Measurements from ENCODE around the gene CD300LG. TPM values are rescaled to one million over a fixed set of nuclear protein-coding genes. Genes with fewer than 3 reads are reported as not detected.

CD300LG gene
- polyA plus RNA-seq, 4 donors = 0.30 to 2.0 (median 0.81) TPM; not detected in 1

DNA sequence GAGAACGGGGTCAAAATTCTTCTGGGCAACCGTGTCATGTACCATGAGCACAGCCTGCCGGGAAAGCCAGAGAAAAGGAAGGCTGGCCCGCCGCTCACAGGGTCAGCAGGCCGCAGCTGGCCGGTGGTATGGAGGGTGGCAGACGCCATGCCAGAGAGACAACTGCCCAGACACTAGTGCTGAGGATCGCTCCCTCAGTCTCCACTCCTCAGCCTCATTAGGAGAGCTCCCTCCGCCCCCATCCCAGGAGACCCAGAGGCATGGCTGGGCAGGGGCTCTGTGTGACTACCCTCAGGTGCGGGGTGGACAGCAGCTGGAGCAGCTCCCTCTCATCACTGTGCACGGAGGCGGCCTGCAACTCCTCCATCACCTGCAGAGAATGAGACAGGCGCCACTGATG, 17.2 kb upstream of the CD300LG start:
- no peaks in the 10 kb centered on the region for H3K9me3 ChIP-seq (ENCODE audit: control insufficient read depth in 2 of 2, insufficient read depth in 1 of 2, low read depth in 1 of 2, low read length in 1 of 2)
- no peak overlapping the region for H3K4me3 ChIP-seq (ENCODE audit: low read depth in 1 of 3, low read length in 3 of 3)
- H3K36me3 ChIP-seq (ENCODE audit: control insufficient read depth in 3 of 3, insufficient read depth in 2 of 3, low read depth in 1 of 3, low read length in 3 of 3) = peaks cover 0 to 12% (median 0%) of the 10 kb centered on the region in 3 donors
- H3K4me1 ChIP-seq (ENCODE audit: control insufficient read depth in 3 of 3, insufficient read depth in 2 of 3, low read depth in 1 of 3, low read length in 2 of 3) = peaks cover 0 to 11% (median 3%) of the 10 kb centered on the region in 3 donors
- FAIRE-seq (no peak), DNase-seq (no peak)
- WGBS, 3 donors = 94 to 96% (median 96%) methylated on average over 12 to 14 of the region's 14 CpGs
- H3K27ac ChIP-seq (ENCODE audit: low read depth in 1 of 3, low read length in 2 of 3) = no peak overlapping the region
- H3K27me3 ChIP-seq (ENCODE audit: control insufficient read depth in 3 of 3, insufficient read depth in 3 of 3, low read length in 3 of 3) = peaks cover 0 to 19% (median 0%) of the 10 kb centered on the region in 3 donors

DNA sequence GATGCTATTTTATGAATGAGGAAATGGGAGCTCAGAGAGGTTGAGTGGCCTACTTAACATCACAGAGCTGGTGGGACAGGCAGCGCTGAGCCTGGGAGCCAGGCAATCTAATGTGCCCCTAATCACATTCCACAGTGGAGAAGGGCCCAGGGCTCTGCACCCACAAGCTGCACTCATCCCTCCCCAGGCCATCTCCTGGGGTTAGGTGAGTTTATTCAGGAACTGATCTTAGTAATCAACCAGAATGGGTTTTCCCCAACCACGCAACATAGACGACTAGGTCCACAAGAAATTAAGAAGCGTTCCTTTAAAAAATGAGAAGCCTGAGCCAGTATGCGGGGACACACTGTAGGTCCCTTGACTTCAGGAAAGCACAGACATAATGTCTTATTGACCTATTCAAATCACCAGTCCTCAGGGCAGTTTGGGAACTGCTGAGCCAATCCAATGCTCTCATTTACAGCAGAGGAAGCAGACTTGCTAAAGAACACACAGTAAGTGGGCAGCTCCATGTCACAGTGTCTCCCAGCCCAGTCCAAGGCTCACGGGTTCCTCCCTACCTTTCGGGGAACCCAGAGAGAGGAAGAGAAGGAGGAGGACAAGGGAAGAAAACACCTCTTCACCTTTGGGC, 16.4 kb upstream of the CD300LG start:
- DNase-seq (no peak), FAIRE-seq (no peak)
- no peak overlapping the region for H3K4me3 ChIP-seq (ENCODE audit: low read depth in 1 of 3, low read length in 3 of 3)
- H3K36me3 ChIP-seq (ENCODE audit: control insufficient read depth in 3 of 3, insufficient read depth in 2 of 3, low read depth in 1 of 3, low read length in 3 of 3) = peaks cover 0 to 7% (median 0%) of the 10 kb centered on the region in 3 donors
- H3K4me1 ChIP-seq (ENCODE audit: control insufficient read depth in 3 of 3, insufficient read depth in 2 of 3, low read depth in 1 of 3, low read length in 2 of 3) = peaks cover 0 to 11% (median 3%) of the 10 kb centered on the region in 3 donors
- peaks cover 0 to 19% (median 0%) of the 10 kb centered on the region in 3 donors for H3K27me3 ChIP-seq (ENCODE audit: control insufficient read depth in 3 of 3, insufficient read depth in 3 of 3, low read length in 3 of 3)
- no peak overlapping the region for H3K27ac ChIP-seq (ENCODE audit: low read depth in 1 of 3, low read length in 2 of 3)
- 82 to 92% (median 84%) methylated on average over 7 of the region's 7 CpGs for WGBS, 3 donors
- no peaks in the 10 kb centered on the region for H3K9me3 ChIP-seq (ENCODE audit: control insufficient read depth in 2 of 2, insufficient read depth in 1 of 2, low read depth in 1 of 2, low read length in 1 of 2)

- peaks cover 0 to 11% (median 3%) of the 10 kb centered on the region in 3 donors for H3K4me1 ChIP-seq (ENCODE audit: control insufficient read depth in 3 of 3, insufficient read depth in 2 of 3, low read depth in 1 of 3, low read length in 2 of 3)
- no peak for DNase-seq
- H3K9me3 ChIP-seq (ENCODE audit: control insufficient read depth in 2 of 2, insufficient read depth in 1 of 2, low read depth in 1 of 2, low read length in 1 of 2) = no peaks in the 10 kb centered on the region
- H3K4me3 ChIP-seq (ENCODE audit: low read depth in 1 of 3, low read length in 3 of 3) = no peak overlapping the region
- peaks cover 0 to 5% (median 0%) of the 10 kb centered on the region in 3 donors for H3K36me3 ChIP-seq (ENCODE audit: control insufficient read depth in 3 of 3, insufficient read depth in 2 of 3, low read depth in 1 of 3, low read length in 3 of 3)
- WGBS, 3 donors = 87 to 90% (median 88%) methylated on average over 8 of the region's 8 CpGs
- H3K27ac ChIP-seq (ENCODE audit: low read depth in 1 of 3, low read length in 2 of 3) = no peak overlapping the region
- peaks cover 0 to 19% (median 0%) of the 10 kb centered on the region in 3 donors for H3K27me3 ChIP-seq (ENCODE audit: control insufficient read depth in 3 of 3, insufficient read depth in 3 of 3, low read length in 3 of 3)
- FAIRE-seq = no peak
Observed at GRCh38 chr17:43831633-43832032, 15.3 kb upstream of the CD300LG start.

GRCh38 chr17:43832168-43832975, 14.6 kb upstream of the CD300LG start:
- Histone ChIP-seq H3K27ac (ENCODE audit: low read depth in 1 of 3, low read length in 2 of 3) (no peak overlapping the region), H3K36me3 (ENCODE audit: control insufficient read depth in 3 of 3, insufficient read depth in 2 of 3, low read depth in 1 of 3, low read length in 3 of 3) (peaks cover 0 to 5% (median 0%) of the 10 kb centered on the region in 3 donors), H3K4me3 (ENCODE audit: low read depth in 1 of 3, low read length in 3 of 3) (peak overlapping the region; percentile 30 to 55 (median 43)), H3K9me3 (ENCODE audit: control insufficient read depth in 2 of 2, insufficient read depth in 1 of 2, low read depth in 1 of 2, low read length in 1 of 2) (no peaks in the 10 kb centered on the region), H3K4me1 (ENCODE audit: control insufficient read depth in 3 of 3, insufficient read depth in 2 of 3, low read depth in 1 of 3, low read length in 2 of 3) (peaks cover 0 to 11% (median 3%) of the 10 kb centered on the region in 3 donors), H3K27me3 (ENCODE audit: control insufficient read depth in 3 of 3, insufficient read depth in 3 of 3, low read length in 3 of 3) (peaks cover 0 to 19% (median 0%) of the 10 kb centered on the region in 3 donors)
- WGBS, 3 donors = 10 to 16% (median 11%) methylated on average over 28 to 51 of the region's 51 CpGs
- DNase-seq = peak; percentile 43 to 64
- no peak for FAIRE-seq

GRCh38 chr17:43832976-43833829, 13.8 kb upstream of the CD300LG start, which contains the start of gene MPP3:
MPP3 (minus strand) TSS chr17:43833146; CDS start chr17:43831906, 1,240 bp downstream.
- Histone ChIP-seq H3K4me3 (ENCODE audit: low read depth in 1 of 3, low read length in 3 of 3) (peak within 1 kb of the TSS; percentile 30 to 55 (median 55)), H3K36me3 (ENCODE audit: control insufficient read depth in 3 of 3, insufficient read depth in 2 of 3, low read depth in 1 of 3, low read length in 3 of 3) (peaks cover 0 to 5% (median 0%) of the 10 kb centered on the region in 3 donors), H3K9me3 (ENCODE audit: control insufficient read depth in 2 of 2, insufficient read depth in 1 of 2, low read depth in 1 of 2, low read length in 1 of 2) (no peaks in the 10 kb centered on the region), H3K4me1 (ENCODE audit: control insufficient read depth in 3 of 3, insufficient read depth in 2 of 3, low read depth in 1 of 3, low read length in 2 of 3) (peaks cover 0 to 11% (median 3%) of the 10 kb centered on the region in 3 donors), H3K27ac (ENCODE audit: low read depth in 1 of 3, low read length in 2 of 3) (no peak within 1 kb of the TSS), H3K27me3 (ENCODE audit: control insufficient read depth in 3 of 3, insufficient read depth in 3 of 3, low read length in 3 of 3) (peaks cover 0 to 19% (median 0%) of the 10 kb centered on the region in 3 donors)
- WGBS, 3 donors = 0 to 6% (median 1%) methylated on average over 37 to 87 of the region's 87 CpGs
- FAIRE-seq (no peak), DNase-seq (peak; percentile 84 to 89)

DNA sequence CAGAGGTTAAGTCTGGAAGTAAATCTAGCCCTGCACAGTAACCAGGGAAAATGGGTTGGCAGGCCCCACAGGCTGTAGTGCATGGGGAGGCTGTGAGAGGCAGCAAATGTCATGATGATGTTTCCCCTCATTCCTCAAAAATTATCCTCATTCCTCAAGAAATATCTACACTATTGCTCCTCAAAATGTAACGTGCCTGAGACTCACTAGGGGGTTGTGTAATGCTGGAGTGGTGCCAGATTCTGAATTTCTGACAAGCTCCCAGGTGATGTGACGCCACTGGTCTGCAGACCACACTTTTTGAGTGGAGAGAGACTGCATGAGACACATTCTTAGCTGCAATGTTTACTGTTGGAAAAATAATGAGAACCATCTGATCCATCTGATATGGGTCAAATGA, 12.9 kb upstream of the CD300LG start:
- peaks cover 0 to 19% (median 0%) of the 10 kb centered on the region in 3 donors for H3K27me3 ChIP-seq (ENCODE audit: control insufficient read depth in 3 of 3, insufficient read depth in 3 of 3, low read length in 3 of 3)
- peaks cover 0 to 11% (median 3%) of the 10 kb centered on the region in 3 donors for H3K4me1 ChIP-seq (ENCODE audit: control insufficient read depth in 3 of 3, insufficient read depth in 2 of 3, low read depth in 1 of 3, low read length in 2 of 3)
- H3K36me3 ChIP-seq (ENCODE audit: control insufficient read depth in 3 of 3, insufficient read depth in 2 of 3, low read depth in 1 of 3, low read length in 3 of 3) = peaks cover 0 to 5% (median 0%) of the 10 kb centered on the region in 3 donors
- no peaks in the 10 kb centered on the region for H3K9me3 ChIP-seq (ENCODE audit: control insufficient read depth in 2 of 2, insufficient read depth in 1 of 2, low read depth in 1 of 2, low read length in 1 of 2)
- H3K4me3 ChIP-seq (ENCODE audit: low read depth in 1 of 3, low read length in 3 of 3) = no peak overlapping the region
- no peak overlapping the region for H3K27ac ChIP-seq (ENCODE audit: low read depth in 1 of 3, low read length in 2 of 3)
- no peak for FAIRE-seq
- WGBS, 3 donors = 54 to 64% (median 61%) methylated on average over 2 of the region's 2 CpGs
- no peak for DNase-seq

DNA sequence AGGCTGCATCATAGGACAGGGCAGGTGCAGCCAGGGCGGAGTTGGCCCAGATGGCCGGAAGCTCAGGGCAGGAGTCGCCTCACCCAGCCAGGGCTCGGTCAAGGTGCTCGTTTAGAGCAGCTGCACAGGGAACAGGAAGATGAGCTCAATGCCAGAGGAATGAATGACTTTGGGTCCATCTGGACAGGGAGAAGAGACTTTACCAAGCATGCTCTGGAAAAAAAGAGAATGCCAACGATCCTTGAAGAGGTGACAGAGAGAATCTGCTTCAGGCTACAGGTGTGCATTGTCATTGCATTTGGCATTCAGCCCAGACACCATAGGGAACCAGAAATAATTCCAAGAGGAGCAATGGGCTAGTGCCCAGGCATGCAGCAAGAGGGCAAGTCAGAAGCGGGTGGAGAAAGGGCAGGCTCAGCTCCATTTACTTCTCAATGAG, 7.3 kb upstream of the CD300LG start:
- H3K4me1 ChIP-seq (ENCODE audit: control insufficient read depth in 3 of 3, insufficient read depth in 2 of 3, low read depth in 1 of 3, low read length in 2 of 3) = peaks cover 0 to 4% (median 0%) of the 10 kb centered on the region in 3 donors
- no peaks in the 10 kb centered on the region for H3K9me3 ChIP-seq (ENCODE audit: control insufficient read depth in 2 of 2, insufficient read depth in 1 of 2, low read depth in 1 of 2, low read length in 1 of 2)
- peak overlapping the region in 1 of 3 donors; percentile 76 for H3K27ac ChIP-seq (ENCODE audit: low read depth in 1 of 3, low read length in 2 of 3)
- H3K36me3 ChIP-seq (ENCODE audit: control insufficient read depth in 3 of 3, insufficient read depth in 2 of 3, low read depth in 1 of 3, low read length in 3 of 3) = no peaks in the 10 kb centered on the region
- DNase-seq (peak; percentile 46 to 90), FAIRE-seq (no peak)
- no peak overlapping the region for H3K4me3 ChIP-seq (ENCODE audit: low read depth in 1 of 3, low read length in 3 of 3)
- WGBS, 3 donors = 12 to 39% (median 13%) methylated on average over 7 of the region's 7 CpGs
- H3K27me3 ChIP-seq (ENCODE audit: control insufficient read depth in 3 of 3, insufficient read depth in 3 of 3, low read length in 3 of 3) = no peaks in the 10 kb centered on the region

Measured in small intestine (tissue), 7 donors.